SKM-1 treated with dmso at 0.1 percent for 144 hours (cell line): Measurements from ENCODE around the gene NOVA2.

Experiments used
- DNase-seq: peaks from one replicate; lab custom pipeline; 2025; ENCODE audit not compliant: unreplicated experiment; lab: John Stamatoyannopoulos, UW

The NOVA2 gene

DNA sequence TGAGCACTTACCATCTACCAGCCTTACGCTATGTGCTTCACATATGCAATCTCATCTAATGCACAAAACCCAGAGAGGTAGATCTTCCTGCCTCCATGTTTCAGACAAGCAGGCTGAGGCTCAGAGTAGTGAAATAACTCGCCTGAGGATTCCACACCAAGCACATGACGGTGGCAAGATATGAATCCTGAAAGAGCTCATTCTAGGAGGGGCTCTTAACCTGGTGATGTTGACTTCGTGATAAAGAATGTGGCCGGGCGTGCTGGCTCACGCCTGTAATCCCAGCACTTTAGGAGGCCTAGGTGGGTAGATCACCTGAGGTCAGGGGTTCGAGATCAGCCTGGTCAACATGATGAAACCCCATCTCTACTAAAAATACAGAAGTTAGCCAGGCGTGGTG, 5.0 kb downstream of the NOVA2 start:
- no peak for DNase-seq

DNA sequence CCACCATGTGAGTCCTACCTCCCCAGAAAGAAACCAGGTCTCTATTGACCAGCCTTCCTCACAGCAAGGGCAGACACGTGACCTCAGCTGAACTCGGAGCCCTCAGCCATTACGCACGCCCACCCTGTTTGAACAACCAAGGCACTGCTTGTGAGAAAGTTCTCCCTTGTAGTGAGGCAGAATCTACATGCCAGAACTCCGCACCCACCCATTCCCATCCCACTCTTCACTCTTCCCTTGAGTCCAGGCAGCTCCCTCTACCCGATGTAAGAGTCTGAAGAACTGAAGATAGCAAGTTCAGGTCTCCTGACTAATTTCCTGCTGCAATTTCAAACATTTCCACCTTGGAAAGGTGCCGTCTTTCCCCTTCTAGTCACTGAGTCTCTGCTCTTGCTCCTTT, 6.4 kb downstream of the NOVA2 start:
- no peak for DNase-seq

DNA sequence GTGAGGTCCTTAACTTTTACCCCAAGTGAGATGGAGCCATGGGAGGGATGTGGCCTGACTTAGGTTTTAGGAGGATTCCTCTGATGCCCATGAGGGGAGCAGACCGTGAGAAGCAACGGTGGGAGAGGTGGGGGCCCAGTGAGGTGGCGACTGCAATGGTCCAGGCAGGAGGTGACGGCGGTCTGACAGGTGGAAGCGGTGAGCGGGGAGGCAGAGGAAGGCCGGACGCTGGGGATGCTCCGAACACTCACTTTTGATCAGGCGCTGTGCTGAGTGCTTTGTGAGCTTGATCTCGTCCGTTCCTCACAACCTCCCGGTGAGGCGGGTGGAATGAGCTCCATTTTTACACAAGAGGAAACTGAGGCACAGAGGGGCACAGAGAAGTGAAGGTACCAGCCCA, 11.6 kb downstream of the NOVA2 start:
- no peak for DNase-seq

DNA sequence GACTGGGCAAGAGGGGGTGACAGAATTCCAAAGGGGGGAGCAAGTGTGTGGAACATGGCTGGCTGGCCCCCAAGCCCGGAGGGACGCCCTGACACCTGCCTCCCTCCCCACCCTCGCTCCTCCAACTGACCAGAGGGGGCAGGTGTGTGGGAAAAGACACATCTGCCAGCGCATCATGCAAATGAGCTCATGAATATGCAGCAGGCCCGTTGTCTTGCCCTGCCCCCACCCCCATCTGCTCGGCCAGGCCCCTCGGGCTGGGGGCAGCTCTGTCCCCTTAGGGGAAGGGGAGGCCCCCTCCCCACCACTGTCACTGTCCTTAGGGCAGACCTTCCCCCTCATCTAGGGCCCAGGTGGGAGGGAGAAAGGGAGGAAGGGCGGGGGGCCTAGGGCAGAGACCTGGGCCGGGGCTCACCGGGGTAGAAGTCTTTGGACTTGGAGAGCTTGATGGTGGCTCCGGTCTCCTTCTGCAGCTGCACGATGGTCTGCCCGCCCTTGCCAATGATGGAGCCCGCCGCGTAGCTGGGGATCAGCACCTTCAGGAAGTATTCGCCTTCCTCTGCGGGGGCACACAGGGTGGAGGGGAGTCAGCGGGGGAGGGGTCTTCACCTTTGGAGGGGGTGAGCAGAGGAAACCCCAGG, 12.9 kb downstream of the NOVA2 start:
- DNase-seq: no peak

- no peak for DNase-seq
Measured at GRCh38 chr19:45959517-45960025, 14.1 kb downstream of the NOVA2 start.

GRCh38 chr19:45958769-45959516, 14.7 kb downstream of the NOVA2 start:
- no peak for DNase-seq

DNA sequence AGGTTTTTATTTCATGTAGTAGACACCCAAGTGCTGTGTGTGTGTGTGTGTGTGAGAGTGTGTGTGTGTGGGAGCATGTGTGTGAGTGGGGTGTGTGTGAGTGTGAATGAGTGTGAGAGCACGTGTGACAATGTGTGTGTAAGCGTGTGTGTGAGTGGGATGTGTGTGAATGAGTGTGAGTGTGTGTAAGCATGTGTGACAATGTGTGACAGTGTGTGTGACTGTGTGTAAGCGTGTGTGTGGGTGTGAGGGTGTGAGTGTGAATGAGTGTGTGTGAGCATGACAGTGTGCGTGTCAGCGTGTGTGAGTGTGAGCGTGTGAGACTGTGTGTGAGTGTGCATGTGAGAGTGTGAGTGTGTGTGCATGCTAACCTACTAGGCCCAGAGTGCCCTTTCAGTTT, 15.3 kb downstream of the NOVA2 start:
- DNase-seq: no peak

DNA sequence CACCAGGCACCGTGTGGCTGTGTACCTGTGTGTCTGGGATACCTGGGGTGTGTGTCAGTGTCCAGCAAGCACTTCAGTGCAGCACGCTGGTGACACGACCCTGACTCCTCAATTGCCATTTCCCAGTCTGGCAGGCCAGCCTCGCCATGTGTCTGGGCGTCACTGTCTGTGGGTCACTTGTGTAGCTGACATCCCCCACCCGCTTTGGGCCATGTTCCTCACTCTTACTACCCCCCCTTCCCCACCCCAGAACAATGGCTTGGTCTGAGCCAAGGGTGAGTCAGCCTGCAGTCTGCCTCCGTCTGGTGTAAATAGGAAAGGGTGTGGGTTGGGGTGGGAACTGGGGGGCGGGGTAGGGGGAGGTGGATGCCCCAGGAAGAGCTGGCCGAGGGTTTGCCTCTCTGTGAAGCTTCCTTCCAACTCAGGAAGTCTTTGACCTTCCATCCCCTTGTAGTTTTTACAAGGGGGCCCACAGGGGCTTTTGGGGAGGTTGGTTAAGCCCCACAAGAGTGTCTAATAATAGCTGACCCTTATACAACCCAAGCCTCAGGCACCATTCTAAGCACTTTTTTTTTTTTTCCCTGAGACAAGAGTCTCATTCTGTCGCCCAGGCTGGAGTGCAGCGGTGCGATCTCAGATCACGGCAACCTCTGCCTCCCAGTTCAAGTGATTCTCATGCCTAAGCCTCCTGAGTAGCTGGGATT, 17.6 kb downstream of the NOVA2 start:
- no peak for DNase-seq

DNA sequence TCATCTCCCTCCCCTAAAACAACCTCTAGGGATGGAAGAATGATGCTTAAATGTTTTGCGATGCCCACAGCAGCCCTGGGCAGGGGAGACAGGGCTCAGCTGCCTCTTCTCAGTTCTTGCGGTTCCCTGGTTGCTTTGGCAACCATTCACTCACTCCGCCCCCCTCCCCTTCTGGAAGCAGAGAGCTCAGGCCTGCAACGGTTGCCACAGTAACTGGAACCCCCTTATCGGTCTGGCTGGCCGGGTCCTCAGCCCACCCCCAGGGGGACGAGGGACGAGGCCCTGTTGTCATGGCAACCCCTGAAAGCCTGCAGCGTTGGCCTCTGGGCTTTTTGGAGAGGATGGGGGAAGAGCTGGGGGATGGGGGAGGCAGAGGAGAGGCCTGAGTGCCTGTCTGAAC, 19.5 kb downstream of the NOVA2 start:
- DNase-seq: no peak

DNA sequence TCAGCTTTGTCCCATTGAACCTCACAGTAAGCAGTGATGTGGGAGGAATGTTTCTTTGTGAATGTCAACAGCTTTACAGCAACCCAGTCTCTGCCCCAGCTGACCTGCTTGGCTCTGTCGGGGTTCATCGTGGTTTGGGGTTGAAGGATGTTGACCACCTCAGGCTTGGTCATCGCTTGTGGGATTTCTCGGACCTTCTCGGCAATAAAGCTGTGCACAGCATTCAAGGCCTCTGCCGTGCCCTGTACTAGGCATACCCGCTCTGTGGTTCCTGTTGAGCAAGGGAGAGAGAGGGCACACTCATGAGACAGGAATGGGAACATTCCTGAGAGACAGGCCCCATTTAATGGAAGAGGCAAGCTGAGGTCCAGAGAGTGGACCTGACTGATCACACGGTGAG, 20.0 kb downstream of the NOVA2 start:
- no peak for DNase-seq

DNA sequence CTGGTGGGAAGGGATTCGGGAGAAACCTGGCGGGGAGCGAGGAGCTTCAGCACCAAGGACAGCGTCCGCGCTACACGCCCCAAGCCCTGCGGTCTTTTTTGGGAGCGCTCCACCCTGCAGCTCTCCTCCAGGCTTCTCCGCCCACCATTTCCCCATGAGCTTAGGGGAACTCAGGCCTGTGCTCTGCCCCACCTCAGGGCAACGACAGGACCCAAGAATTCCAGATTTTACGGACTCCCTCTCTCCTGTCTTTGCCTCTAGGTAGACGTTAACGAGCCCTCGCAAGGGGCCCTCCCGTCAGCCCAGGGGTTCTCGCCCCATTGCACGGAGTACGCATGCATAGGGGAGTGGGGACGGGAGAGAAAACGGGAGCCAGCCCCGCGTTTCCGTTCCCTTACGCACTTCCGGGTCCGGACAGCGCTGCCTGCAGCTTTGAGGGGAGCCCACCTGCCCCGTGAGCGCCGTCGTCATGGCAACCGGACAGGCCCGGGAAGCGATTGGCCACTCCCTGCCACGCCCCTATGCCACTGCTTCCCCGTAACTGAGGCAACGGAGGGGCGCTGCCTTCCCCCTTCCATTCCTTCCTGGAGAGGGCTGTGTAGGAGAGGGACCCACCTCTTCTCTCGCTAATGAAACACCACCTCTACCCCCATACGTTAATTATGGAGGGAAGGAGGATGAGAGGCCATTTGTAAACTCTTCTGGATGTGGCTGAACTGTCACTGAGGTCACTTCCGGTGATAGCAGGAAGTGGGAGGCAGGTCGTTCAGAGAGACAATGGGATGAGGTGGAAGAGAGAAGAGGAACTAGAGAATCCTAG, 20.8 kb downstream of the NOVA2 start:
- DNase-seq: no peak

DNA sequence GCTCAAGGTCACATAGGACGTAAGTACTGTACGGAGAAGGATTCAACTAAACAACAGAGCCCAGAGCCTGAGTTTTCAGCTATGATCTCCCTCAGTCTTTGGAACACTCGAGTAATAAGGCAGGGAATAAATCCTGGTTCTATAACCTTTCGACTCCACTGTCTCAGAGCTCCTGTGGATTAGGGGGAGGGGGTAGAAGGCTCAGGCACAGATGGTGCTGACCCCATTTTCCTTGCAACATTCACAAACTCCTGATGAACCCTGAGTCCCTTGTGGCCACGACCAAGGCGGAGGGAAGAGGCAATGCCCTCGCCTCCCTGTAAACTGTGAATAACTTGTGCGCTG, 21.4 kb downstream of the NOVA2 start:
- DNase-seq: no peak

GRCh38 chr19:45947926-45948325, 25.7 kb downstream of the NOVA2 start:
- no peak for DNase-seq

GRCh38 chr19:45940515-45940805, 33.2 kb downstream of the NOVA2 start:
- no peak for DNase-seq

- no peak for DNase-seq
Measured at GRCh38 chr19:45939792-45940514, 33.7 kb downstream of the NOVA2 start.

- no peak for DNase-seq
Measured at GRCh38 chr19:45938733-45939319, 34.8 kb downstream of the NOVA2 start.

GRCh38 chr19:45935267-45935666, 38.4 kb downstream of the NOVA2 start:
- DNase-seq: no peak

DNA sequence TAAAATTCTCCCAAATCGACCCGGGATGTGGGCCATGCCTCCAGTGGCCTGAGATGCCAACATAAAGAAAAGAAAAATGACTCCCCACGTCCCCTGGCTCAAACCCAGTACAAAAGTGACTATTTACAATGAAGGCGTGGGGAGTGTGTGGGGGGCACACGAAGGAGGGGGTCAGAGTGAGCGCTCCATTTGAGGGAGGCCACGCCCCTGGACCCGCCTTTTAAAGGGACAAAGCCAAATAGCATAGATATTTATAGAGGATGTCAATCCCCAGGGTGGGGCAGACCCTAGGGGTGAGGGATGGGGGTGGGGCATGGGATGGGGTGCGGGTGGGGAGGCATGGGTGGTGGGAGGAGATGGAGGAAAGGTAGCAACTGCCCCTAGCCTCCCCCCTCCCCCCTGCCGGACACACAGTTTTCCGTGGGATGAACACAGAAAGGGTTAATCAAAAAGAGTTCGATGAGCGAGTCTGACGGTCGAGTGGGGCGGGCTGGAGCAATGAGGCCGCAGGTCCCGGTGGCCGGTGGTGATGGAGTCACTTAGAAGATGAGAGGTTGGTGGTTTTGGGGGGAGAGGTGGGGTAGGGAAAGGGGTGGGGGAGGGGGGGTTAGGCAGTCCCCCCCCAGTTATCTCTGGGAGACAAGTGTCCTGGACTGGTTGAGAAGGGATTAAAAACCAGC, 39.0 kb downstream of the NOVA2 start:
- DNase-seq: no peak

- DNase-seq: no peak
Measured at GRCh38 chr19:45933759-45934158, 39.9 kb downstream of the NOVA2 start.

- no peak for DNase-seq
Measured at GRCh38 chr19:45931055-45931454, 42.6 kb downstream of the NOVA2 start.
